GM18909 (cell line): ENCODE results near the gene MB21D2.
"Not testable (repeated sequence)": the region's sequence is repeated elsewhere in the genome, so short reads cannot be mapped to it uniquely, and the experiment has no call there.

ENCODE experiments used
- ATAC-seq: cut with Tn5 transposase; IDR thresholded peaks from one replicate; pipeline ENCODE4 v1.9.1; 2021; ENCODE audit warnings: mild to moderate bottlenecking; ENCODE audit not compliant: unreplicated experiment, poor library complexity

The MB21D2 gene, protein sequence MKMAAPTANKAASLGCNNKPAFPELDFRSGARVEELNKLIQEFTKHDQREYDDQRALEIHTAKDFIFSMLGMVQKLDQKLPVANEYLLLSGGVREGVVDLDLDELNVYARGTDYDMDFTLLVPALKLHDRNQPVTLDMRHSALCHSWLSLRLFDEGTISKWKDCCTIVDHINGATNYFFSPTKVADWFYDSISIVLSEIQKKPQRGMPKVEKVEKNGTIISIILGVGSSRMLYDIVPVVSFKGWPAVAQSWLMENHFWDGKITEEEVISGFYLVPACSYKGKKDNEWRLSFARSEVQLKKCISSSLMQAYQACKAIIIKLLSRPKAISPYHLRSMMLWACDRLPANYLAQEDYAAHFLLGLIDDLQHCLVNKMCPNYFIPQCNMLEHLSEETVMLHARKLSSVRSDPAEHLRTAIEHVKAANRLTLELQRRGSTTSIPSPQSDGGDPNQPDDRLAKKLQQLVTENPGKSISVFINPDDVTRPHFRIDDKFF

GRCh38 chr3:192917404-192918274 lies at the start of gene MB21D2:
Gene MB21D2, minus strand, starts transcription at chr3:192917856. Its CDS starts 16 bp downstream, at chr3:192917840.
- peak; percentile 68 for ATAC-seq

DNA sequence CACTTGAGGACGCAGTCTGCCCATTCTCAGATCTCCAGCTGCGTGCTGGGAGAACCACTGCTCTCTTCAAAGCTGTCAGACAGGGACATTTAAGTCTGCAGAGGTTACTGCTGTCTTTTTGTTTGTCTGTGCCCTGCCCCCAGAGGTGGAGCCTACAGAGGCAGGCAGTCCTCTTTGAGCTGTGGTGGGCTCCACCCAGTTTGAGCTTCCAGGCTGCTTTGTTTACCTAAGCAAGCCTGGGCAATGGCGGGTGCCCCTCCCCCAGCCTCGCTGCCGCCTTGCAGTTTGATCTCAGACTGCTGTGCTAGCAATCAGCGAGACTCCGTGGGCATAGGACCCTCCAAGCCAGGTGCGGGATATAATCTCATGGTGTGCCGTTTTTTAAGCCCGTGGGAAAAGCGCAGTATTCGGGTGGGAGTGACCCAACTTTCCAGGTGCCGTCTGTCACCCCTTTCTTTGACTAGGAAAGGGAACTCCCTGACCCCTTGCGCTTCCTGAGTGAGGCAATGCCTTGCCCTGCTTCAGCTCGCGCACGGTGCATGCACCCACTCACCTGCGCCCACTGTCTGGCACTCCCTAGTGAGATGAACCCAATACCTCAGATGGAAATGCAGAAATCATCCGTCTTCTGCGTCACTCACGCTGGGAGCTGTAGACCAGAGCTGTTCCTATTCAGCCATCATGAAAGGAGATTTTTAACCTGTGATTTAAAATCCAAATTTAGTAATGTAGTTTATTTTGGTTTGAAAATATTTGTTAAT lies 47.5 kb upstream of the MB21D2 start:
- not testable (repeated sequence) for ATAC-seq

DNA sequence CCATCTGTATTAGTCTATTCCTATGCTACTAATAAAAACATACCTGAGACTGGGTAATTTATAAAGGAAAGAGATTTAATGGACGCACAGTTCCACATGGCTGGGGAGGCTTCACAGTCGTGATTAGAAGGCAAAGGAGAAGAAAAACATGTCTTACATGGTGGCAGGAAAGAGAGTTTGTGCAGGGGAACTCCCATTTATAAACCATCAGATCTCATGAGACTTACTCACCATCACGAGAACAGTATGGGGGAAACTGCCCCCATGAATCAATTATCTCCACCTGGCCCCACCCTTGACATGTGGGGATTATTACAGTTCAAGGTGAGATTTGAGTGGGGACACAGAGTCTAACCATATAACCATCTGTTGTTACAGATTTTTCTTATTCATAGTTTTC lies 42.1 kb upstream of the MB21D2 start:
- no peak for ATAC-seq

GRCh38 chr3:192958219-192958872 lies 40.7 kb upstream of the MB21D2 start:
- no peak for ATAC-seq

GRCh38 chr3:192957441-192958021 lies 39.9 kb upstream of the MB21D2 start:
- no peak for ATAC-seq

DNA sequence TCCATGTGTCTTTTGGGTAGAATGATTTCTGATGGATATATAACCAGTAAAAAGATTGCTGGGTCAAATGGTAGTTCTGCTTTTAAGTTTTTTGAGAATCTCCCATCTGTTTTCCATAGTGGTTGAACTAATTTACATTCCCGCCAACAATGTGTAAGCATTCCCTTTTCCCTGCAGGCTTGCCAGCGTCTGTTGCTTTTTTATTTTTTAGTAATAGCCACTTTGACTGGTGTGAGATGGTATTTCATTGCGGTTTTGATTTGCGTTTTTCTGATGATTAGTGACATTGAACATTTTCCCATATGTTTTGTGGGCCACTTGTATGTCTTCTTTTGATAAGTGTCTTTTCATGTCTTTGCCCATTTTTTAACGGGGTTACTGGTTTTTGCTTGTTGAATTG lies 36.3 kb upstream of the MB21D2 start:
- ATAC-seq: no peak

DNA sequence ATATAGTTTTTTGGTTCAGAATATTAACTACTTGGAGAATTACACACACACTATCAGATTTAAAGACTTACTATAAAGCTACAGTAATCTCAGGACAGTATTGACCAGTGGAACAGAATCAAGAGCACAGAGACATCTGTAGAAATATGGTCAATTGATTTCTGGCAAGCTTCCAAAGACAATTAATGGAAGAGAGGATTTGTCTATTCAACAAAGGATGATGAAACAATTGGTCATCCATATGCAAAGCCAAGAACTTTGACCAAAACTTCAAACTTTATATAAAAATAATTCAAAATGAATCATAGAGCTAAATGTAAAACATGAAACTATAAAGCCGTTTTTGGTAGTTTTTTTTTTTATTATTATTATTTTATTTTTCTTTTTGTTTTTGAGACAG lies 29.8 kb upstream of the MB21D2 start:
- ATAC-seq: no peak

DNA sequence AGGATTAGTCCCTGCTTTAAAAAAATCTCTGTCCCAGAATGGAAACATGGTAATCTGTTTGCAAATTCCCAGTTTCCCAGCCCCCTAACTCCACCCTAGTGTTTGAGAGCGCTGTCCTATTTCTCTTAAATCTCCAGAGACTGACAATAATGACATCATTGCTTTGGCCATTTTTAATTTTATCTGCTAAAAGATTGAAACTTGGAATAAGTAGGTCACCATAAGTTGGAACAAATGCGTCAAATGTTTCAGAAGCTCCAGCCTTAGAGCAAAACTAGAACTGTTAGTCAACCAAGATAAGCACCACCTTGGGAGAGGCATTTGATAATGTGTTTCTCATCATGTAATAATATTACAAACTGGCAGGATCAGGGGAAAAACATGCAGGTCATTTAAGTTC lies 25.7 kb upstream of the MB21D2 start:
- ATAC-seq: no peak

GRCh38 chr3:192942625-192943024 lies 25.0 kb upstream of the MB21D2 start:
- no peak for ATAC-seq

GRCh38 chr3:192940129-192940528 lies 22.5 kb upstream of the MB21D2 start:
- no peak for ATAC-seq

DNA sequence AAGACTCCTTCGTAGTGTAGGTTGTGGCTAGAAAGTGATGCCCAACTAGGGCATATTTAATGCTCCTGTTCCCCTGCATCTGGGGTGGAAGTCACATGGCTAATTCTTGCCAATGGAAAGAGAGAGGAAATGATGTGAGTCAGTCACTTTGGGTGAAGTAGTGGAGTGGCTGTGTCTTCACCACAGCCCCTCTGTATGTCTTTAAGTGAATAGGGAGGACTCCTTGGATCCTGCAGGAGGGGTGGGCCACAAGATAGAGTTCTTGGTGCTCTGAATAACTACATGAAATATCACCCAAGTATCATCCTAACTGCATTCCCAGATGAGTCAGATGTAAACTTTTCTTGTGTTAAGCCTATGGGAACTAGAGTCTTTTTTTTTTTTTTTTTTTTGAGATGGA lies 17.8 kb upstream of the MB21D2 start:
- no peak for ATAC-seq

- no peak for ATAC-seq
Observed at GRCh38 chr3:192933779-192934460, 16.3 kb upstream of the MB21D2 start.

- ATAC-seq: no peak
Observed at GRCh38 chr3:192933259-192933658, 15.6 kb upstream of the MB21D2 start.

- peak; percentile 85 for ATAC-seq
Observed at GRCh38 chr3:192931825-192932224, 14.2 kb upstream of the MB21D2 start.

DNA sequence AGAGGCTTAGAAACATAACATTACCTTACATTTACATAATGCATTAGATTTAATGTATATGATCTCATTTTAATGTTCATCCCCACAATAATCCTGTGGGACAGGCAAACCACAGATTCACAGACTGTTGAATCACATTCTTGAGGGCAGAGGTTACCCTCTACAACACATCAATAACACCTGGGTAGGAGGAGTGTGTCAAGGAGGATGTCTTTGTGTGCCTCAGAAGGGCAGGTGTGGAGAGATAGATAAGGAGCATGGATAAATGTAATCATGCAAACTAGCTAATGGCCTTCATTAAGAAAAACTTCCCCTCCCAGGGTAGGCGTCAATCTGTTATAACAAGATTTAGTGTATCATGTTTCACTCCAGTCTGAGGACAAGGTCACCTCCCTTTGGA lies 12.9 kb upstream of the MB21D2 start:
- ATAC-seq: no peak

GRCh38 chr3:192929755-192930547 lies 12.3 kb upstream of the MB21D2 start:
- ATAC-seq: no peak

DNA sequence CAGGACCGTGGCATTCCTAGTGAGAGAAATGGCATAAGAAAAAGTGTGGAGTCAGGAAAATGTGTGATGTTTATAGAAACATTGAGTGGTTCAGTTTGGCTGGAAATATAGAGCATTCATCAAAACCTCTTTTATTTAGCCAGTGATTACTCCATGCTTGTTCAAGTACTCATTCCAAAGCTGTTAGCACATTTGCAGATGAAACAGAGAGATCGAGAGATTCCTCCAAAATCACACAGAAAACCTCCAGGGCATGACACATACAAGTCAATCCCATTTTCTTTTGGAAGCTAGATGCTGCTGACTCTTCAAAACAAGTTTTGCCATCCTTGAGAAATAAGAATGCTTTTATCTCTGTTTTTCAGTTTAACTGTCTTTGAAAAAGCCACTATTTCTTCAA lies 11.5 kb upstream of the MB21D2 start:
- ATAC-seq: no peak

DNA sequence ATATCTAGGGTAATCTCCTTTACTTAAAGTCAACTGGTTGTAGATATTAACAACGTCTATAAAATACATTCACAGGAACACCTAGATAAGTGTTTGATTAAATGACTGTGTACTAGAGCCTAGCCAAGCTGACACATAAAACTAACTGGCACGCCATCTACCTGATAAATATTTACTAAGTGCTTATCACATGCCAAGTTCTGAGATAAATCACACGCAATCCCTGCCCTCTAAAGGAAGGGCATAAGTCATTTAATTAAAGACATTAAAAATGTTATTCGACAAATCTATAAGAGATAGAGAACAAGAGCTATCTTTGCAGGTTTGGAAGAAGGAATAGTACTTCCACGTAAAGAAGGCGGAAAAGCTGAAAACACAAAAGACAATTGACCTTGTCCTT lies 11.1 kb upstream of the MB21D2 start:
- no peak for ATAC-seq
